Activated CD4-positive, alpha-beta T cell treated with anti-CD3 and anti-CD28 coated beads, Interleukin-2, amount 50 U/mL, for 24 hours (primary cell): ENCODE results near the gene SNRPA.
A peak's percentile ranks its signal among the peaks of the same experiment; 100 is the strongest.
"Not testable (repeated sequence)": the region's sequence is repeated elsewhere in the genome, so short reads cannot be mapped to it uniquely, and the experiment has no call there.

Experiments used
- DNase-seq, 2 donors: peaks; one replicate each; pipeline ENCODE4 v3.0.0-alpha.2; 2020; ENCODE audit warnings: low read depth in 1 of 2, low spot score in 1 of 2

The SNRPA gene

GRCh38 chr19:40776364-40776763 lies 25.4 kb downstream of the SNRPA start:
- DNase-seq: no peak

GRCh38 chr19:40776932-40777644 lies 26.1 kb downstream of the SNRPA start:
- DNase-seq: peak; percentile 71 to 89

DNA sequence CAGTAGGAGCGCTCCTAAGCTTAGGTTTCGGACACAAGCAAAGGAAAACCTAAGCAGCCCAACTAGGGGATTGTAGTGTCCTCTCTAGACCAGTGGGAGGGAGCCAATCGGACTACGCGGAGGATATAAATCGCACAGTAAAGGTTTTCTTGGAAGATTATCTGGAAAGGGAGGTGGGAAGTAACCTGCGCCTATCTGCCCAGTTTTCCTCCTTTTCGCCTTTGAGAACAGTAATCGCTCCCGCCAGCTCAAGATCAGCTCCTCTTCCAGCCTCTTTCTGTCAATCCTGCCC lies 26.6 kb downstream of the SNRPA start:
- no peak for DNase-seq

GRCh38 chr19:40777937-40778705 lies 27.1 kb downstream of the SNRPA start, which contains the start of gene RAB4B:
RAB4B (plus strand) TSS chr19:40778247; CDS start chr19:40778376, 129 bp downstream.
- peak; percentile 98 to 100 for DNase-seq

DNA sequence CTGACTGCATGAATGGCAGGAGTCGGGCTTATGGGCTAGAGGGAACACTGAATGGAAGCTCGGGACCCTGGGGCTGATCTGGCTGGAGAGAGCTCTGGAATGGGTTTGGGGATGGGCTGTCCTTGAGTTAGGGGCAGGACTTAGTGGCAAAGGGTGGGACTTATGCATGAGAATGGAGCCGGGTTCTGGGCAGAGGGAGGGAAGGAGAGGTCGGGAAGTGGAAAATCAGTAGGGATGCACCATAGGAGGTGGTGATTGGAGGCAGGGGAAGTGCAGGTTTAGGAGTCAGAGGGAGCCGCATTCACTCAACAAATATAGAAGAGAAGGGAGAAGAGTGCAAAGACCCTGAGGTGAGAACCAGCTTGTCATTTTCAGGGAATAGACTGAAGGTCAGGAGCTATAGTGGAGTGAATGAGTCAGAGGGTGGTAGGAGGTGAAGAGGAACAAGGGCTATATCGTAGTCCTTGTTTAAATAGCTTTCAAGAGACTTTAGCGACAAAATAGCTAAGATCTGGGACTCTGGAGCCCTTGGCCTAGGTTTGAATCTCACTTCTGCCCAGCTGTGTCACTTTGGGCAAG lies 27.8 kb downstream of the SNRPA start:
- no peak for DNase-seq

GRCh38 chr19:40780582-40780981 lies 29.6 kb downstream of the SNRPA start:
- DNase-seq: no peak

GRCh38 chr19:40781140-40781539 lies 30.1 kb downstream of the SNRPA start:
- no peak for DNase-seq

- no peak for DNase-seq
Measured at GRCh38 chr19:40783711-40784110, 32.7 kb downstream of the SNRPA start.

DNA sequence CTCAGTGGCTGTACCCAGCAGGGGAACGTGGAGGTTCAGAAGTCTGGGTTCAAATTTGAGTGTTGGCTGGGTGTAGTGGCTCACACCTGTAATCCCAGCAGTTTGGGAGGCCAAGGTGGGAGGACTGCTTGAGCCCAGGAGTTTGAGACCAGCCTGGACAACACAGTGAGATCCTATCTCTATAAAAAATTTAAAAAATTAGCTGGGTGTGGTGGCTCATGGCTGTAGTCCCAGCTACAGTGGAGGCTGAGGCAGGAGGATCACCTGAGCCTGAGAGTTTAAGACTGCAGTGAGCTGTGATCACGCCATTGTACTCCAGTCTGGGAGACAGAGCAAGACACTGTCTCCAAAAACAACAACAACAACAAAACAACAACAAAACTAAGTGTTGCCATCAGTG lies 33.1 kb downstream of the SNRPA start:
- not testable (repeated sequence) for DNase-seq

DNA sequence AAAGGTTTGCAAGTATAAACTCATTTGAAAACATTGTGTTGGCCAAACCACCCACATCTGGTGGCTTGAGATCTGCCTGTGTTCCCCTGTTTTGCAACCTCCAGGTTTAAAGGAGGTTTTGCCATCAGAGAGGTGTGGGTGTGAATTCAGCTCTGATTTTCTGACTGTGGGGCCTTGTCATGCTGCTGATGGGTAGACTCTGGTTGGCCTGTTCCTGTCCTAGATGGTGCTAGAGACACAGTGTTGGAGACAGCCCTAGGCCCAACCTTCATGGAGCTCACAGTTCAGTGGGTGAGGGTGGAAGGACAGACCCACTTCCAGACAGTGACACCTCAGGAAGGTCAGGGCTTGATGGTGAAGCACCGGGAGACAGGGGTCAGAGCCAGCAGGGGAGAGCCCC lies 34.5 kb downstream of the SNRPA start:
- DNase-seq: no peak

- no peak for DNase-seq
Measured at GRCh38 chr19:40786060-40787037, 35.3 kb downstream of the SNRPA start.

DNA sequence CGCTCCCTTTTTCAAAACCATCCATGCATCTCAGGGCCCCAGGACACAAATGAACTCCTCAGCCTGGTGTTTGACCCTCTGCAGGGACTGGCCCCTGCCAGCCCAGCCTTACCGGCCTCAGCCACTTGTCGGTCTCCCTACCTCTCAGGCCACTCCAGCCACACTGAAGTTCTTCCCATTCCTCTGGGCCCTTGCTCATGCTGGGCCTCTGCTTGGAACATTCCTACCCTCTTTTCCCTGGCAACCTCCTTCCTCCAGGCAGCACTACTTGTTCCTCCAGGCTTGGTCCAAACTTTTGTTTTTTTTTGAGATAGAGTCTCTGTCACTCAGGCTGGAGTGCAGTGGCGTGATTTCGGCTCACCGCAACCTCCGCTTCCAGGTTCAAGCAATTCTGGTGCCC lies 40.3 kb downstream of the SNRPA start:
- DNase-seq: no peak

GRCh38 chr19:40791996-40792395 lies 41.0 kb downstream of the SNRPA start:
- DNase-seq: no peak

GRCh38 chr19:40797166-40797962 lies 46.4 kb downstream of the SNRPA start:
- no peak for DNase-seq

GRCh38 chr19:40797963-40798682 lies 47.1 kb downstream of the SNRPA start:
- peak in 1 of 2 donors; percentile 58 for DNase-seq

DNA sequence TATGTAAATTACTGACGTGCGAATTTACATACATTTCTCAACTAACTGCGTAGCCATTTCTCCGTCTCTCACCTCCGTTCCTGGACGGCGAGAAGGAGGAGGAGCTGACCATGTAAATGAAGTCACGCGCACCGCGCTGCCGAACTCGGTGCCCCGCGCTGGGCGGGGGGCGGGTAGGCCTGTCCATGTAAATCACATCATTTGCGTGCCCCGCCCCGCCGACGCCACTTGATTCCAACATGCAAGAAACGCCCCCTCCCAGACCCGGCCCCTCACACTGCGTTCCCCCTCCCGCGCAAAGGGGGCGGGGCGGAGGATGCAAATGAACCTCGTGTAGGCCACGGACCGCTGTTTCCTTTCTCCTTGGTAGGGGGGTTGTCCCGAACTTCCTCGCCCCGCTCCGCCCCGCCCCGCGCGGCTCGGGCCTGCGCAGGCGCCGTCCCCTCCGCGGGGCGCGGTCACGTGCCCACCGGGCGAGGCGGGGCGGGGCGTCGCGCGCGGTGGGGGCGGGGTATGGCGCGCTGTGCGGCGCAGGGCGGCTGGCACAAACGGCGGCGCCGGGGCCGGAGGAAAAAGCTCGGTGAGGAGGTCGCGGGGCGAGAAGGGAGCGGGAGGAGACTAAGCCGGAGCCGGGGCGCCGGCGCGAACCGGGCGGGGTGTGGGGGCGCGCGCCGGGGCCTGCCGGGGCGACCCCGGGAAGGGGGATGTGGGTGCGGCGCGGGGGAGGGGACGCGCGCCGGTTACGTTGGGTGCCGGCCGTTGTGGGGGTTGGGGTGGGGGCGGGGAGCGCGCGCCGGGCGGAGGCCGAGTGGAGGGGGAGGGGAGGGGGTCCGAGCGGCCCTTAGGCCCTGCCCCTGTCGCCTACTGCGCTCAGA lies 47.9 kb downstream of the SNRPA start, which contains the start of gene EGLN2:
EGLN2 (plus strand) TSS at position 509 of the 875 bp plus-strand sequence. CDS start 1,382 bp downstream, outside the sequence.
- DNase-seq: peak; percentile 99 to 100

DNA sequence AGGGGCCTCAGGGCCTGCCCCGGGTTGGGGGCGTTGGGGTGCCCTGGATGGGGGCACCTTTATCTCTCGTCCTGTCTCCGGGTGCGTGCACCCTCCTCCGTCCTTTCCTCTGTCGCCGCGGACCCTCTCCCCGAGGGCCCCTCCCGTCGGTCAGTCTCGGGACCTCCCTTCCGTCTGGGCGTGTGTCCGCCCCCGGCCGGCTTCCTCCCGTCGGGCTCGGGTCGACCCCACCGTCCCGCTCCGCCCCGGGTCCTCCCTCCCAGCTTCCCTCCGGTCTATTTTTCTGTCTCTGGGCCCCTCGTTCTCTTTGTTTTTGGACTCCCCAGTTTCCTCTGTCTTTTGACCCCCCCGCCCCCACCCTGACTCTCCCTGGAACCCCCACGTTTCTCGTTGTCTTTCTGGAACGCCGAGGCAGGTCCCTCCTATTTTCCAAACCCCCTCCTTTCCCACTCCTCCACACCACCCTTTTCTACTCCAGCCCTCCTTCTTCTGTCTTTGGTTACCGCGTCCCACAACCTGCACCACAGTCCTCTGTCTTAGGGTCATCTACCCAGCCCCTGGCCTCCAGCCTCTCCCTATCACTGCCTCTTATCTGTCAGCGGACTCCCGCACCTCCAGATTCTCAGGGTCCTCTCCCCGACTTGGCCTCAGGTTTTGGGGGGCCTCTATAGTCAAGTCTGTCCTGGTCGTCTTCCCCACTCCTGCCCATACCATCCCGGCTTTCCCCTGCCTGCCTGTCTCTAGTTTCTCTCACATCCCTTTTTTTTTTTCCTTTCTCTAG lies 48.7 kb downstream of the SNRPA start:
- no peak for DNase-seq
